Measurements from ENCODE around the gene USP49.

DNA sequence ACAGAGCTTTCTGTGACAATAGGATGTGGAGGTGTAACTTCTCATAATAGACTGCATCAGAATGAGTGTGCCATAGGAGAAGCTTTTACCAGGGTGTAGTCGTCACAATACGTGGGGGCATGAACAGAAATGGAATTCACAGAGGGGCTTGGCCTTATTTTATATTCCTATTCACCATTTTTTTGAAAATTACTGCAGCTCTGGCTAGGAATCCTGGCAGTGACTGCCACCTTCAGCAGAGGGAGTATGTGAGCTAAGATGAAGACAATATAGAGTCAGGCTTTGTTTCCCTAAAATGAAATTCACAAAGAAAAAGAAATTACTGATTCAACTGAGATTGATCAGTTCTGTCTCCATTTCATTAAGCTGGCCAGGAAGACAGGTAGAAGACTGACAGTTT, 93.8 kb downstream of the USP49 start:
- no peak for TF ChIP-seq POLR2AphosphoS5 (IDR thresholded peaks at IDR 0.05; ENCODE audit: low read depth)
- TF ChIP-seq, protein P1, sequence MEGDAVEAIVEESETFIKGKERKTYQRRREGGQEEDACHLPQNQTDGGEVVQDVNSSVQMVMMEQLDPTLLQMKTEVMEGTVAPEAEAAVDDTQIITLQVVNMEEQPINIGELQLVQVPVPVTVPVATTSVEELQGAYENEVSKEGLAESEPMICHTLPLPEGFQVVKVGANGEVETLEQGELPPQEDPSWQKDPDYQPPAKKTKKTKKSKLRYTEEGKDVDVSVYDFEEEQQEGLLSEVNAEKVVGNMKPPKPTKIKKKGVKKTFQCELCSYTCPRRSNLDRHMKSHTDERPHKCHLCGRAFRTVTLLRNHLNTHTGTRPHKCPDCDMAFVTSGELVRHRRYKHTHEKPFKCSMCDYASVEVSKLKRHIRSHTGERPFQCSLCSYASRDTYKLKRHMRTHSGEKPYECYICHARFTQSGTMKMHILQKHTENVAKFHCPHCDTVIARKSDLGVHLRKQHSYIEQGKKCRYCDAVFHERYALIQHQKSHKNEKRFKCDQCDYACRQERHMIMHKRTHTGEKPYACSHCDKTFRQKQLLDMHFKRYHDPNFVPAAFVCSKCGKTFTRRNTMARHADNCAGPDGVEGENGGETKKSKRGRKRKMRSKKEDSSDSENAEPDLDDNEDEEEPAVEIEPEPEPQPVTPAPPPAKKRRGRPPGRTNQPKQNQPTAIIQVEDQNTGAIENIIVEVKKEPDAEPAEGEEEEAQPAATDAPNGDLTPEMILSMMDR (IDR thresholded peaks at IDR 0.05; ENCODE audit: insufficient read depth, low read length), result peak; percentile 26
- no peak for TF ChIP-seq SPI1 (IDR thresholded peaks at IDR 0.05; ENCODE audit: borderline replicate concordance, low read depth)
- TF ChIP-seq, protein P2, sequence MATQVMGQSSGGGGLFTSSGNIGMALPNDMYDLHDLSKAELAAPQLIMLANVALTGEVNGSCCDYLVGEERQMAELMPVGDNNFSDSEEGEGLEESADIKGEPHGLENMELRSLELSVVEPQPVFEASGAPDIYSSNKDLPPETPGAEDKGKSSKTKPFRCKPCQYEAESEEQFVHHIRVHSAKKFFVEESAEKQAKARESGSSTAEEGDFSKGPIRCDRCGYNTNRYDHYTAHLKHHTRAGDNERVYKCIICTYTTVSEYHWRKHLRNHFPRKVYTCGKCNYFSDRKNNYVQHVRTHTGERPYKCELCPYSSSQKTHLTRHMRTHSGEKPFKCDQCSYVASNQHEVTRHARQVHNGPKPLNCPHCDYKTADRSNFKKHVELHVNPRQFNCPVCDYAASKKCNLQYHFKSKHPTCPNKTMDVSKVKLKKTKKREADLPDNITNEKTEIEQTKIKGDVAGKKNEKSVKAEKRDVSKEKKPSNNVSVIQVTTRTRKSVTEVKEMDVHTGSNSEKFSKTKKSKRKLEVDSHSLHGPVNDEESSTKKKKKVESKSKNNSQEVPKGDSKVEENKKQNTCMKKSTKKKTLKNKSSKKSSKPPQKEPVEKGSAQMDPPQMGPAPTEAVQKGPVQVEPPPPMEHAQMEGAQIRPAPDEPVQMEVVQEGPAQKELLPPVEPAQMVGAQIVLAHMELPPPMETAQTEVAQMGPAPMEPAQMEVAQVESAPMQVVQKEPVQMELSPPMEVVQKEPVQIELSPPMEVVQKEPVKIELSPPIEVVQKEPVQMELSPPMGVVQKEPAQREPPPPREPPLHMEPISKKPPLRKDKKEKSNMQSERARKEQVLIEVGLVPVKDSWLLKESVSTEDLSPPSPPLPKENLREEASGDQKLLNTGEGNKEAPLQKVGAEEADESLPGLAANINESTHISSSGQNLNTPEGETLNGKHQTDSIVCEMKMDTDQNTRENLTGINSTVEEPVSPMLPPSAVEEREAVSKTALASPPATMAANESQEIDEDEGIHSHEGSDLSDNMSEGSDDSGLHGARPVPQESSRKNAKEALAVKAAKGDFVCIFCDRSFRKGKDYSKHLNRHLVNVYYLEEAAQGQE (IDR thresholded peaks at IDR 0.05; ENCODE audit: insufficient replicate concordance, low read depth), result no peak
- no peak for TF ChIP-seq GABPA (IDR thresholded peaks at IDR 0.05; ENCODE audit: low read depth)
